Ishikawa (cell line): ENCODE results near the gene GOLGA6B.

Source experiments
- CEBPB ChIP-seq: IDR thresholded peaks from 2 replicates; pipeline ENCODE4 v1.6.1; 2012
- CREB1 ChIP-seq: IDR thresholded peaks from 2 replicates; pipeline ENCODE4 v1.6.1; 2012; ENCODE audit warnings: low read depth
- EGR1 ChIP-seq: IDR thresholded peaks from 2 replicates; pipeline ENCODE4 v1.6.1; 2012
- EP300 ChIP-seq: IDR thresholded peaks from 2 replicates; pipeline ENCODE4 v1.6.1; 2012; ENCODE audit warnings: borderline replicate concordance
- FOXM1 ChIP-seq: IDR thresholded peaks from 2 replicates; pipeline ENCODE4 v1.6.1; 2012; ENCODE audit warnings: low read depth, borderline replicate concordance
- MAX ChIP-seq: IDR thresholded peaks from 2 replicates; pipeline ENCODE4 v1.6.1; 2012
- NFIC ChIP-seq: IDR thresholded peaks from 2 replicates; pipeline ENCODE4 v1.6.1; 2012
- RAD21 ChIP-seq: IDR thresholded peaks from 2 replicates; pipeline ENCODE4 v1.6.1; 2012; ENCODE audit warnings: low read depth
- REST ChIP-seq: IDR thresholded peaks from 2 replicates; pipeline ENCODE4 v1.6.1; 2012; ENCODE audit warnings: low read depth, mild to moderate bottlenecking
- TAF1 ChIP-seq: IDR thresholded peaks from 2 replicates; pipeline ENCODE4 v1.6.1; 2012; ENCODE audit warnings: low read depth, mild to moderate bottlenecking
- TCF12 ChIP-seq: IDR thresholded peaks from 2 replicates; pipeline ENCODE4 v1.6.1; 2012; ENCODE audit warnings: low read depth
- TEAD4 ChIP-seq: IDR thresholded peaks from 2 replicates; pipeline ENCODE4 v1.6.1; 2012
- USF1 ChIP-seq: IDR thresholded peaks from 2 replicates; pipeline ENCODE4 v1.6.1; 2012
- YY1 ChIP-seq: IDR thresholded peaks from 2 replicates; pipeline ENCODE4 v1.6.1; 2012; ENCODE audit warnings: low read depth
- ZBTB7A ChIP-seq: IDR thresholded peaks from 2 replicates; pipeline ENCODE4 v1.6.1; 2012; ENCODE audit warnings: low read depth

Gene GOLGA6B

GRCh38 chr15:72688697-72689096 lies 34.2 kb downstream of the GOLGA6B start:
- TF ChIP-seq ZBTB7A = no peak
- TF ChIP-seq REST = no peak
- no peak for TF ChIP-seq TEAD4
- TF ChIP-seq NFIC = no peak
- no peak for TF ChIP-seq TAF1
- TF ChIP-seq YY1 = no peak
- TF ChIP-seq FOXM1 = no peak
- no peak for TF ChIP-seq CEBPB
- TF ChIP-seq MAX = no peak
- TF ChIP-seq EGR1 = no peak
- no peak for TF ChIP-seq TCF12
- TF ChIP-seq EP300 = no peak
- TF ChIP-seq USF1 = no peak
- no peak for TF ChIP-seq CREB1
- no peak for TF ChIP-seq RAD21

GRCh38 chr15:72690938-72691337 lies 36.4 kb downstream of the GOLGA6B start:
- TF ChIP-seq MAX (no peak), RAD21 (no peak), CEBPB (no peak), NFIC (no peak), CREB1 (no peak), EGR1 (no peak), REST (no peak), ZBTB7A (no peak), YY1 (no peak), TEAD4 (no peak), EP300 (no peak), FOXM1 (no peak), TAF1 (no peak), TCF12 (no peak), USF1 (no peak)

- TF ChIP-seq CEBPB (no peak), ZBTB7A (no peak), REST (no peak), EP300 (no peak), TCF12 (no peak), TEAD4 (no peak), FOXM1 (no peak), RAD21 (no peak), EGR1 (no peak), YY1 (no peak), NFIC (no peak), MAX (no peak), USF1 (no peak), CREB1 (no peak), TAF1 (no peak)
Observed at GRCh38 chr15:72698938-72699337, 44.4 kb downstream of the GOLGA6B start.

GRCh38 chr15:72700076-72700475 lies 45.6 kb downstream of the GOLGA6B start:
- TF ChIP-seq NFIC = no peak
- TF ChIP-seq TCF12 = no peak
- TF ChIP-seq TEAD4 = no peak
- TF ChIP-seq ZBTB7A = no peak
- no peak for TF ChIP-seq EGR1
- no peak for TF ChIP-seq REST
- no peak for TF ChIP-seq YY1
